Fibroblast of the aortic adventitia (primary cell): ENCODE measurements around the gene CCDC57. TPM values are rescaled to one million over a fixed set of nuclear protein-coding genes. Genes with fewer than 3 reads are reported as not detected.

ENCODE experiments used
- DNase-seq: peaks from one replicate; pipeline ENCODE4 v3.0.0-alpha.2; 2010; ENCODE audit warnings: low read depth
- H3K4me3 ChIP-seq: 2 replicates; pipeline ENCODE4 v1.5.1; 2011; ENCODE audit warnings: low read depth, mild to moderate bottlenecking, control low read depth, low read length, moderate library complexity
- total RNA-seq: library from RNA; depleted of rRNA; stranded (reverse); fragments of >200 nt; gene quantifications from 2 replicates; pipeline ENCODE4 v1.2.3, GENCODE V29; 2012; ENCODE audit warnings: low replicate concordance
- TF ChIP-seq, protein P1 (sequence below): IDR thresholded peaks from 2 replicates; pipeline ENCODE4 v1.5.1; 2011; ENCODE audit warnings: mild to moderate bottlenecking, low read length, control low read depth, inconsistent platforms; ENCODE audit not compliant: insufficient read depth

Gene CCDC57
- total RNA-seq, 1 donor, result 15.2 TPM

GRCh38 chr17:82083009-82083408 is 129.6 kb downstream of the CCDC57 start:
- H3K4me3 ChIP-seq, result no peak overlapping the region
- DNase-seq, result no peak
- TF ChIP-seq, protein P1, sequence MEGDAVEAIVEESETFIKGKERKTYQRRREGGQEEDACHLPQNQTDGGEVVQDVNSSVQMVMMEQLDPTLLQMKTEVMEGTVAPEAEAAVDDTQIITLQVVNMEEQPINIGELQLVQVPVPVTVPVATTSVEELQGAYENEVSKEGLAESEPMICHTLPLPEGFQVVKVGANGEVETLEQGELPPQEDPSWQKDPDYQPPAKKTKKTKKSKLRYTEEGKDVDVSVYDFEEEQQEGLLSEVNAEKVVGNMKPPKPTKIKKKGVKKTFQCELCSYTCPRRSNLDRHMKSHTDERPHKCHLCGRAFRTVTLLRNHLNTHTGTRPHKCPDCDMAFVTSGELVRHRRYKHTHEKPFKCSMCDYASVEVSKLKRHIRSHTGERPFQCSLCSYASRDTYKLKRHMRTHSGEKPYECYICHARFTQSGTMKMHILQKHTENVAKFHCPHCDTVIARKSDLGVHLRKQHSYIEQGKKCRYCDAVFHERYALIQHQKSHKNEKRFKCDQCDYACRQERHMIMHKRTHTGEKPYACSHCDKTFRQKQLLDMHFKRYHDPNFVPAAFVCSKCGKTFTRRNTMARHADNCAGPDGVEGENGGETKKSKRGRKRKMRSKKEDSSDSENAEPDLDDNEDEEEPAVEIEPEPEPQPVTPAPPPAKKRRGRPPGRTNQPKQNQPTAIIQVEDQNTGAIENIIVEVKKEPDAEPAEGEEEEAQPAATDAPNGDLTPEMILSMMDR, result no peak

DNA sequence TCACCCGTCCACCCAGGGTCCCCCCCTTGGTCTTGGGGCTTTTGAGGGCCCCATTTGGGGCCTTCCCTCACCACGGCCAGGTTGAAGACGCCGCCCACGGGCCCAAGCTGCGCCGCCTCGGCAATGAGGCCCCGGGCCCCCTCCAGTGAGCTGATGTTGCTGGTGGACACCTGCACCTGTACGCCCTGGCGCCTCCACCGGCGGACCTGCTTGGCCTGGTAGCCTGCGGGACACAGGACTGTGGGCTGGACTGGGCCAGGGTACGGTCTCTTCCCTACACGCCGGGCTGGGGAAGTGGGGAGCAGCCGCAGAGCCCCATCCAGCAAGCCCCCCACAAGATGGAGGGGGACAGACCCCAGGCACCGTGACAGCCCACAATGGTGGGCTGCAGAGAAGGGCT is 130.2 kb downstream of the CCDC57 start:
- TF ChIP-seq, protein P1, result no peak
- no peak overlapping the region for H3K4me3 ChIP-seq
- DNase-seq, result no peak

DNA sequence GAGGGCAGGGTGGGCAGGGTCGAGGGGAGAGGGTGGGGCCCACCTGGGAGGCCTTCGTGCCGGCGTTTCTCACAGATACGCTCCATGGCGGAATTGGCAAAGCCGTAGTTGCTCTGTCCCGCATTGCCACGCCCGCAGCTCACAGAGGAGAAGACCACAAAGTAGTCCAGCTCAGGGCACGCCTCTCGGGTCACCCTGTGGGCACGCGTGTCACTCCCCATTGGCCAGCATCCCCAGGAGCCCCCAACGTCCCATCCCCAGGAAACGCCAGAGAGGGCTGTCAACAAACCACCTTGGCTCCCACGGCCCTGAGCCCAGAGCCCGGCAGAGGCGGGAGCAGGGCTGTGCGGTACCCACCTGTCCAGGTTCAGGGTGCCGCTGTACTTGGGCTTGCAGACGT is 130.7 kb downstream of the CCDC57 start:
- DNase-seq, result no peak
- H3K4me3 ChIP-seq, result no peak overlapping the region
- TF ChIP-seq, protein P1, result no peak

DNA sequence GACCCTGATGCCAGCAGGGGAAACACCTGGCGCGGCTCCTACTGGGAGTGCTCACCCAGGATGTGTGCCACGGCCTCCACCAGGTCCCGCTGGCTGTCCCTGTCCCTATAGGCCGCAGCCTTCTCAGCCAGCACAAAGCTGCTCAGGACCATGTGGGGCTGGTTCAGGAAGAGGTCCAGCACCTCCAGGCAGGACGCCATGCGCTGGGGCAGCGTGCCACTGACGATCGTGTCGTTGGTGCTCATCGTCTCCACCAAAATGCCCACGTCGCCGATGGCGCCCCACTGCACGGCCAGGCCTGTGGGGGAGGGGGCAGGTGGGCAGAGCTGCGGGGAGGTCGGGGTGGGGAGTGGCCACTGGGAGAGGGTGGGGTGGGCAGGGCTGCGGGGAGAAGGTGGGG is 131.1 kb downstream of the CCDC57 start:
- DNase-seq, result no peak
- TF ChIP-seq, protein P1, result no peak
- no peak overlapping the region for H3K4me3 ChIP-seq

GRCh38 chr17:82080789-82081464 is 131.7 kb downstream of the CCDC57 start:
- no peak overlapping the region for H3K4me3 ChIP-seq
- DNase-seq, result no peak
- TF ChIP-seq, protein P1, result no peak

- TF ChIP-seq, protein P1, result no peak
- no peak overlapping the region for H3K4me3 ChIP-seq
- no peak for DNase-seq
These were observed 132.4 kb downstream of the CCDC57 start for GRCh38 chr17:82080048-82080788.
